ENCODE measurements around the gene ARHGAP40.

DNA sequence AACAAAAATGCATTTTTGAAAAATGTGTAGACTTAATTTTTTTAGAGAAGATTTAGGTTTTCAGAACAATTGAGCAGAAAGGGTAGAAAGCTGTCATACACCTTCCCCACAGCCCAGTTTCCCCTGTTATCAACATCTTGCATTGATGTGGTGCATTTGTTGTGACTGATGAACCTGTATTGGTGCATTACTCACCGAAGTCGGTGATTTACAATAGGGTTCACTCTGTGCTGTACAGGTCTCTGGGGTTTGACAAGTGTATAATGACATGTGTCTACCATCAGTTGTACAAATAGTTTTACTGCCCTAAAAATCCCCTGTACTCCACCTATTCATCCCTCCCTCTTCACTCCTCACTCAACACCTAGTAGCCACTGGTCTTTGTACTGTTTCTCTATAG is 44.4 kb upstream of the ARHGAP40 start:
- no peak for TF ChIP-seq SNIP1 (IDR thresholded peaks at IDR 0.05; ENCODE audit: low read depth)
- no peak for TF ChIP-seq ARNT (IDR thresholded peaks at IDR 0.05)
- TF ChIP-seq, protein P1, sequence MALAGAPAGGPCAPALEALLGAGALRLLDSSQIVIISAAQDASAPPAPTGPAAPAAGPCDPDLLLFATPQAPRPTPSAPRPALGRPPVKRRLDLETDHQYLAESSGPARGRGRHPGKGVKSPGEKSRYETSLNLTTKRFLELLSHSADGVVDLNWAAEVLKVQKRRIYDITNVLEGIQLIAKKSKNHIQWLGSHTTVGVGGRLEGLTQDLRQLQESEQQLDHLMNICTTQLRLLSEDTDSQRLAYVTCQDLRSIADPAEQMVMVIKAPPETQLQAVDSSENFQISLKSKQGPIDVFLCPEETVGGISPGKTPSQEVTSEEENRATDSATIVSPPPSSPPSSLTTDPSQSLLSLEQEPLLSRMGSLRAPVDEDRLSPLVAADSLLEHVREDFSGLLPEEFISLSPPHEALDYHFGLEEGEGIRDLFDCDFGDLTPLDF (CRISPR knock-in tag; IDR thresholded peaks at IDR 0.05): no peak

Measured in K562 (cell line).